Measurements from ENCODE around the gene FBLIM1. TPM values are rescaled to one million over a fixed set of nuclear protein-coding genes. Genes with fewer than 3 reads are reported as not detected.

Gene FBLIM1
- total RNA-seq, 1 experiment from 2014 or later, result 6.0 TPM

- Histone ChIP-seq H4K20me1 (ENCODE audit: insufficient read depth) (no peaks in the 10 kb centered on the region), H3K4me1 (ENCODE audit: control insufficient read depth in 1 of 2, insufficient read depth in 2 of 2, low read length in 2 of 2) (peaks cover 5 to 33% of the 10 kb centered on the region in 2 experiments; a peak in 3 of 4 replicates), H3K27me3 (ENCODE audit: insufficient read depth, low read length) (no peaks in the 10 kb centered on the region), H2AFZ (ENCODE audit: low read depth, low read length, poor library complexity, severe bottlenecking) (no peak overlapping the region), H3K9me3 (ENCODE audit: control insufficient read depth in 1 of 2, insufficient read depth in 1 of 2, low read depth in 1 of 2, low read length in 2 of 2) (no peaks in the 10 kb centered on the region), H3K79me2 (ENCODE audit: insufficient read depth, low read length) (no peaks in the 10 kb centered on the region), H3K9me2 (ENCODE audit: insufficient read depth) (no peaks in the 10 kb centered on the region), H3K4me2 (ENCODE audit: low read length) (no peak overlapping the region), H3K27ac (ENCODE audit: low read depth, low read length) (no peak overlapping the region), H3K4me3 (replicated peaks in 1 of 2; ENCODE audit: low read depth in 1 of 2, low read length in 2 of 2) (no peak overlapping the region), H3K9ac (ENCODE audit: low read length) (no peak overlapping the region), H3K36me3 (ENCODE audit: control insufficient read depth in 1 of 2, insufficient read depth in 2 of 2, low read length in 2 of 2) (no peaks in the 10 kb centered on the region)
- ChIA-PET POLR2A (no interaction called here), RAD21 (ENCODE audit: low non-redundant PET in 1 of 2, low total read pairs in 2 of 2, uncharacterized antibody in 2 of 2, unreplicated experiment in 2 of 2) (no interaction called here), CTCF (interaction anchor here (0.7 kb wide), 1 partner anchor 18 kb away, joined by 3 read pairs; no protein-coding TSS in a partner anchor)
- no peak for DNase-seq (ENCODE audit: low read depth, low spot score)
- no peak for TF ChIP-seq POLR2A (IDR thresholded peaks at IDR 0.05; ENCODE audit: borderline replicate concordance, extremely low read depth, insufficient read depth, insufficient read length)
- no peak for TF ChIP-seq SIN3A (IDR thresholded peaks at IDR 0.05; ENCODE audit: low read depth)
- no peak for TF ChIP-seq CBX3 (IDR thresholded peaks at IDR 0.05; ENCODE audit: low read depth)
- TF ChIP-seq TCF7L2 (IDR thresholded peaks at IDR 0.05; ENCODE audit: borderline replicate concordance, extremely low read depth, insufficient read depth, insufficient read length), result no peak
- TF ChIP-seq POLR2AphosphoS5 (IDR thresholded peaks at IDR 0.05; ENCODE audit: low read depth, low read length), result no peak
- TF ChIP-seq MAX (IDR thresholded peaks at IDR 0.05), result no peak
- no peak for TF ChIP-seq CEBPB (IDR thresholded peaks at IDR 0.05; ENCODE audit: low read depth)
- no peak for TF ChIP-seq FOSL1 (IDR thresholded peaks at IDR 0.05; ENCODE audit: low read depth)
- no peak for TF ChIP-seq ZNF274 (IDR thresholded peaks at IDR 0.05; ENCODE audit: low read depth, low read length)
- no peak for TF ChIP-seq JUND (IDR thresholded peaks at IDR 0.05)
- no peak for TF ChIP-seq SRF (IDR thresholded peaks at IDR 0.05; ENCODE audit: low read depth)
- no TSS peak for BruUV-seq (replicated peaks)
- ATAC-seq, result no peak
- intact Hi-C loops (cut with micrococcal nuclease), result no loop called here
Observed at GRCh38 chr1:15758953-15759661, 512 bp downstream of the FBLIM1 start.

Data from HCT116 (cell line).